ENCODE measurements around the gene PRRG4. TPM values are rescaled to one million over a fixed set of nuclear protein-coding genes. Genes with fewer than 3 reads are reported as not detected.
A peak's percentile ranks its signal among the peaks of the same experiment; 100 is the strongest.
"Not testable (repeated sequence)": the region's sequence is repeated elsewhere in the genome, so short reads cannot be mapped to it uniquely, and the experiment has no call there.

PRRG4 gene
- 1 to 10 TPM; 2.9 to 3.7 TPM for total RNA-seq
- 0.25 TPM for polyA plus RNA-seq (2013, experiment 1 of 2)
- polyA plus RNA-seq (2013, experiment 2 of 2), result 0.25 TPM
- long read RNA-seq, experiment 1, full-length matches to known transcripts, result 1 of 1 reads
- long read RNA-seq, experiment 1, partial matches to known transcripts, result 0 of 1 reads
- long read RNA-seq, experiment 1, other reads (novel, unspliced or antisense), result 0 of 1 reads
- long read RNA-seq, experiment 2, full-length matches to known transcripts, result 1 of 5 reads
- long read RNA-seq, experiment 2, partial matches to known transcripts, result 1 of 5 reads
- long read RNA-seq, experiment 2, other reads (novel, unspliced or antisense), result 3 of 5 reads
- long read RNA-seq, experiment 3, full-length matches to known transcripts, result 2 of 3 reads
- long read RNA-seq, experiment 3, partial matches to known transcripts, result 0 of 3 reads
- long read RNA-seq, experiment 3, other reads (novel, unspliced or antisense), result 1 of 3 reads
- long read RNA-seq, experiment 4, partial matches to known transcripts, result 1 of 1 reads
- long read RNA-seq, experiment 4, other reads (novel, unspliced or antisense), result 0 of 1 reads

DNA sequence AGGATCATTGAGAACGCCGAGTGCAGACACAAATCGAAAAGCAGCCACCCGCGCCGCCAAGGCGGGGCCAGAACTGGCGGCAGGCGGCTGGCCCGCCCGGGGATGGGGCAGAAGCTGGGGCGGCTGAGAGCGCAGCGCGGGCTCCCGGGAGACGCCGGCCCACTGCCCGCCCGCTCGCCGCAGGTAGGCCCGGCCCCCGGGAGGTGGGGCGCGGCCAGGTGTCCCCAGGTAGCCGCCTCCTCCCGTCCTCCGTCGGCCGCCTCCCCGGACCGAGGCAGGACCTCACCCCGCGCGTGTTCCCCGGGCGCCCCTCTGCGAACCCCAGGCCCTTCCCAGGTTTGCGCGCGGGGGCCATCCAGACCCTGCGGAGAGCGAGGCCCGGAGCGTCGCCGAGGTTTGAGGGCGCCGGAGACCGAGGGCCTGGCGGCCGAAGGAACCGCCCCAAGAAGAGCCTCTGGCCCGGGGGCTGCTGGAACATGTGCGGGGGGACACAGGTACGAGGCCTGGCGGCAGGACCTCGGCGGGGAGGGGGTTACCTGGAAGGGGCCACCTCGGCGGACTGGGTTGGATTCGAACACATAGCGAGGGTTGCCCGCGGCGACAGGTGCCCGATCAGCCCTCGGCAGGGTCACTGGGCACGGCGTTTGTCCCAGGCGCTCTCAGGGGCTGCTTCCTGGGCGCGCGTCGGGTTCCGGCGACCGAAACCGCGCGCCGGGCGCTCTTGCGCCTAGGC is at the start of gene PRRG4:
TSS of gene PRRG4 (plus strand) at position 248 of the 733 bp plus-strand sequence. CDS start 603 bp downstream, outside the sequence.
- H3K4me1 Mint-ChIP-seq, result peaks cover 20% of the 10 kb centered on the region
- Histone ChIP-seq H3K36me3 (ENCODE audit: control insufficient read depth, insufficient read depth, low read length) (no peaks in the 10 kb centered on the region), H3K9ac (ENCODE audit: extremely low read depth, low read length, poor library complexity, severe bottlenecking) (peak within 1 kb of the TSS; percentile 16), H3K4me3 (ENCODE audit: low read length) (peak within 1 kb of the TSS; percentile 86), H3K27me3 (ENCODE audit: control insufficient read depth, insufficient read depth, low read length, poor library complexity, severe bottlenecking) (peaks cover 29% of the 10 kb centered on the region), H3K27ac (ENCODE audit: low read depth, low read length) (no peak within 1 kb of the TSS), H3K4me1 (ENCODE audit: control insufficient read depth, insufficient read depth, low read length) (no peaks in the 10 kb centered on the region), H3K9me3 (ENCODE audit: control insufficient read depth, low read length) (no peaks in the 10 kb centered on the region)
- DNase-seq, result peak; percentile 87
- no peaks in the 10 kb centered on the region for H3K36me3 Mint-ChIP-seq (ENCODE audit: low read depth)
- WGBS, 2 experiments (ENCODE audit: insufficient coverage in 1 of 2, insufficient read length in 1 of 2), result 6 to 17% methylated on average over 29 to 85 of the region's 85 CpGs
- H3K9me3 Mint-ChIP-seq, result no peaks in the 10 kb centered on the region
- no peak for TF ChIP-seq CTCF (conservative IDR thresholded peaks at IDR 0.05)
- no peak within 1 kb of the TSS for H3K27ac Mint-ChIP-seq
- H3K4me3 Mint-ChIP-seq, result peak within 1 kb of the TSS; percentile 71
- peaks cover 30% of the 10 kb centered on the region for H3K27me3 Mint-ChIP-seq (ENCODE audit: insufficient read depth)

- not testable (repeated sequence) for H3K9me3 Mint-ChIP-seq; H3K27me3 Mint-ChIP-seq (ENCODE audit: insufficient read depth); H3K36me3 ChIP-seq (ENCODE audit: control insufficient read depth, insufficient read depth, low read length); H3K36me3 Mint-ChIP-seq (ENCODE audit: low read depth); H3K4me1 ChIP-seq (ENCODE audit: control insufficient read depth, insufficient read depth, low read length); H3K4me1 Mint-ChIP-seq; H3K9me3 ChIP-seq (ENCODE audit: control insufficient read depth, low read length); H3K27ac Mint-ChIP-seq; H3K27ac ChIP-seq (ENCODE audit: low read depth, low read length); H3K27me3 ChIP-seq (ENCODE audit: control insufficient read depth, insufficient read depth, low read length, poor library complexity, severe bottlenecking); H3K4me3 ChIP-seq (ENCODE audit: low read length); DNase-seq; H3K9ac ChIP-seq (ENCODE audit: extremely low read depth, low read length, poor library complexity, severe bottlenecking); H3K4me3 Mint-ChIP-seq
- 91 to 100% methylated on average over 2 of the region's 2 CpGs for WGBS, 2 experiments (ENCODE audit: insufficient coverage in 1 of 2, insufficient read length in 1 of 2)
Observed at GRCh38 chr11:32780839-32781238, 48.9 kb upstream of the PRRG4 start.

DNA sequence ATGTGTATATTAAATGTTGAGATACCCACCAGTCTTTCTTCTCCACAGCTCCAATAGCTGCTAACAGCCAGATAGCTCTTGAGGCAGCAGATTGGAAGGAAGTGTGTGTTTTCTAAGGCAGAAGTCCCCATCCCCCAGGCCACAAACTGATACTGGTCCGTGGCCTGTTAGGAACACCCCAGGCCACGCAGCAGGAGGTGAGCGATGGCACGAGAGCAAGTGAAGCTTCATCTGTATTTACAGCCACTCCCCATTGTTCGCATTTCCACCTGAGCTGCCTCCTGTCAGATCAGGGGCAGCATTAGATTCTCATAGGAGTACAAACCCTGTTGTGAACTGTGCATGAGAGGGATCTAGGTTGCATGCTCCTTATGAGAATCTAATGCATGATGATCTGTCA is 48.0 kb upstream of the PRRG4 start:
- Histone ChIP-seq H3K9me3 (ENCODE audit: control insufficient read depth, low read length) (no peaks in the 10 kb centered on the region), H3K27ac (ENCODE audit: low read depth, low read length) (no peak overlapping the region), H3K4me3 (ENCODE audit: low read length) (no peak overlapping the region), H3K36me3 (ENCODE audit: control insufficient read depth, insufficient read depth, low read length) (no peaks in the 10 kb centered on the region), H3K9ac (ENCODE audit: extremely low read depth, low read length, poor library complexity, severe bottlenecking) (no peak overlapping the region), H3K27me3 (ENCODE audit: control insufficient read depth, insufficient read depth, low read length, poor library complexity, severe bottlenecking) (no peaks in the 10 kb centered on the region), H3K4me1 (ENCODE audit: control insufficient read depth, insufficient read depth, low read length) (no peaks in the 10 kb centered on the region)
- WGBS, 2 experiments (ENCODE audit: insufficient coverage in 1 of 2, insufficient read length in 1 of 2), result 86 to 100% methylated on average over 1 to 5 of the region's 5 CpGs
- DNase-seq, result no peak
- no peaks in the 10 kb centered on the region for H3K4me1 Mint-ChIP-seq
- TF ChIP-seq CTCF (conservative IDR thresholded peaks at IDR 0.05), result no peak
- H3K27ac Mint-ChIP-seq, result no peak overlapping the region
- no peaks in the 10 kb centered on the region for H3K36me3 Mint-ChIP-seq (ENCODE audit: low read depth)
- no peak overlapping the region for H3K4me3 Mint-ChIP-seq
- H3K27me3 Mint-ChIP-seq (ENCODE audit: insufficient read depth), result no peaks in the 10 kb centered on the region
- no peaks in the 10 kb centered on the region for H3K9me3 Mint-ChIP-seq

Data from endodermal cell (in vitro differentiated cells).